MG63 (cell line): ENCODE data around the gene GBGT1. TPM values are rescaled to one million over a fixed set of nuclear protein-coding genes. Genes with fewer than 3 reads are reported as not detected.

Experiments used
- DNase-seq: peaks from one replicate; pipeline ENCODE4 v3.0.0-alpha.2; 2020
- H3K27me3 ChIP-seq: fragments of 250-450 bp; sonication (Bioruptor Pico); 2 replicates; pipeline ENCODE4 v1.5.1; 2020; ENCODE audit warnings: mild to moderate bottlenecking, moderate library complexity
- H3K36me3 ChIP-seq: fragments of 250-450 bp; sonication (Bioruptor Pico); 2 replicates; pipeline ENCODE4 v1.5.1; 2020; ENCODE audit warnings: mild to moderate bottlenecking, moderate library complexity
- H3K4me3 ChIP-seq: fragments of 250-450 bp; sonication (Bioruptor Pico); 2 replicates; pipeline ENCODE4 v1.5.1; 2020; ENCODE audit warnings: mild to moderate bottlenecking, moderate library complexity
- H3K9me3 ChIP-seq: fragments of 250-450 bp; sonication (Bioruptor Pico); 2 replicates; pipeline ENCODE4 v1.5.1; 2020; ENCODE audit warnings: mild to moderate bottlenecking, moderate library complexity
- total RNA-seq: library from RNA; depleted of rRNA; stranded (reverse); fragments of >200 nt; shearing (Covaris generic); gene quantifications from 2 replicates; pipeline ENCODE4 v1.2.3, GENCODE V29; 2014; ENCODE audit warnings: low replicate concordance

The GBGT1 gene
- total RNA-seq, 1 experiment from 2014 or later = 7.6 TPM

DNA sequence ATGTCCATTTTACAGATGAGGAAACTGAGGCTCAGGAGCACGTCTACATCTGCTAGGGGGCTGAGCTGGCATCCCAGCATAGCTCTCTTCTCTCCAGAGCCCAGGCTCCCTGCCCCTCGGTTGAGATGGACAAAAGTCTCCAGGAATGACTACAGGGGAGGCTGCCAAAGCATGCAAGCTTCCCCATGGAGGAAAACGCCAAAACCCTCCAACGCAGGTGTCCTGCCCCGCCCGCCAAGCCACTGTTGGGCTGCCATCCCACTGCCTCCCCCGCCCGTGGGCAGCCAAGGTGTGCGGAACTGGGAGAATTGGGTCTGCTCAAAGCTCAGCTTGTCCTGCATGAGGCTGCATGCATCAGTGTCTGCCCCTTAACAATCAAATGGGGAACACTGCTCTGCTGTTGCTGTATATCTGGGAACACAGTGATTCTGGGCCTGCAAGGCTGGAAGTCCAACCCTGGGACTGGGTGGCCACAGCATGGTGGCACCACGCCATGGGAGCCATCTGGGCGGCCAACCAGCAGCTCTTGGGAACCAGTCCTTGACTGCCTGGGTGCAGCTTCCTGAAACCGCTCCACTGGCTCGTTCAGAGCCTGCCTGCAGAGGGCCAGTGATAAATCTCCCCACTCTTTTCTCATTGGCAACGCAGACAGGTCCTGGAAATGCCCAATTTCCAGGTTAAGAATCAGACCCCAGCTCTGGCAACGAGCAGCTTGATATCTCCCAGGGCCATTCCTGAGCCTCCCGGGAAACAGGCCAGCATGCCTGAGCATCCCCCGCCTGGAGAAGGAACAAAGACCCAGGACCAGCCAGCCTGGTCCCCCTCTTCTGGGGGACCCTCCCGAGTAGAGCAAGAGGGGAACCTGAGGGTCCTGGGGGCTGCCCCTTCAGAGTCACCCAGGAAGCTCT, 46.2 kb downstream of the GBGT1 start:
- H3K36me3 ChIP-seq = peaks cover 8% of the 10 kb centered on the region; the same call in 1 of the 2 replicates
- no peaks in the 10 kb centered on the region for H3K9me3 ChIP-seq
- no peaks in the 10 kb centered on the region for H3K27me3 ChIP-seq
- peak; percentile 71 for DNase-seq
- H3K4me3 ChIP-seq = no peak overlapping the region

DNA sequence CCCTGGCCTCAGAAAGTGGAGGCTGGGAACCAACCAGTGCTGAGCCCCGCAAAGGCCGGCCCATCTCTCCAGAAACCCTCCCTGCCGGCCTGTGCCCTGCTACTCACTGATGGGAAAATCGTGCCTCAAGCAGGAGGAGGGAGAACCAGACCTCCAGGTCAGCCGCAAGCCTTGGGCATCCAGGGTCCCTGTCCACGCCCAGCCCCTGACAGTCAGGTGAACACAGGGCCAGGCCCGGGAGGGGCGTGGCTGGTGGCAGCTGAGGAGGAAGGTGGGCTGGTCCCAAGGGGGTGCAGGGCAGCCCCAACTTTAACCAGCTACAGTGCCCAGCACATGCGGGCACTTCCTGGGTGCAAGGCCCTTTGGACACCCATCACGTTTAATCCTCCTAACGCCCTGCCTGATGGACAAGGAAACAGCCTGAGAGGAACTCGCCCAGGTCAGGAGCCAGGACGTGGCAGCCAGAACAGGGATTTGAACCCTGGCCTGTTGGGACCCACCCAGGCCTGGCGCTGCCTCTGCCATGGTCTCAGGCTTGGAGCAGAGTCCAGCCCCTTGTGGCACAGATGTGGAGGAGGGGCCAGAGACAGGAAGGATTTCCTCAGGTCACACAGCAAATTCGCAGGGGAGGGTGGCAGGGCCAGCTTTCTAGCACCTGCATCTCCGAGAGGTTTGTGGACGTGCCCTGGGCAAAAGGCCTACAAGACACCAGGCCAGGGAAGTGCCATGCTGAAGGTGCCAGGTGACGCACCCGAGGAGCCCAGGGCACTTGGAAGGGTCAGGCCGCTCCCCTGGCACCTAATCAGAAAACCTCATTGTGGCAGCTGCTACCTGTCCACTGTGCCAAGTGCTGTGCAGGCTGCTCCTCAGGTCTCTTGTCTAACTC, 47.1 kb downstream of the GBGT1 start:
- Histone ChIP-seq H3K27me3 (no peaks in the 10 kb centered on the region), H3K36me3 (peaks cover 8% of the 10 kb centered on the region; the same call in 1 of the 2 replicates), H3K4me3 (no peak overlapping the region), H3K9me3 (no peaks in the 10 kb centered on the region)
- no peak for DNase-seq

DNA sequence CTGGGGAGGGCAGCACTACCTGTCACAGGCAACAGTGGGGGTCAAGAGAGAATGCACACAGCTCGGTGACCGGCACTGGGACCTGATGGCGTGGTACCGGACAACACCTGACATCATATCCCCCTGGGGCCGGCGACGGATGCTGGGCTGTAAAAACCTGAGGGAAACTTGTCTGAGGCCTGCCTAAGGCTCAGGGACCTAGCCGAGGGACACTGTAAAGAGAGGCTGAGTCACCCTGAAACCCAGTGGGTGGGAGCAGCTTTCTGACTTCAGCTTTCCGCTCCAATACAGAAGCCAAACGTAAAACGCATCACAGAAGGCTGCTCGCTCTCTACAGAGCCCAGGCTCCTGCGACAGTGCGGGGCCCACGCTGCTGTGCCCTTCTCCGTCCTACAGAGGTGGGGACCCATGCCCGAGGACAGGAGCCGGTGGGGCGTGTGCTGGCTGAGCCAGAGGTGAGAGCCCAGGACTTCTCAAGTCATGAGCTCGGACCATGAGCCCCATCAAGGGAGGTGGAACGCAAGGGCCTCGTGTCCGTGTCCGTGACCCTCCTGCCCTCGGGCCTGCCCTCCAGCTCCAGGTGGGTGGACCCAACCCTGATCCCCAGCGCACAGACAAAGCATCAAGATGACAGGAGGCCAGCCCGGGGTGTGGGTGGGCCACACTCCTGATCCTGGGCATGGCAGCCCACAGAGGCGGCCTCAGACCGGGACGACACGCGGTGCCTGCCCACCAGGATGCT, 47.9 kb downstream of the GBGT1 start:
- no peaks in the 10 kb centered on the region for H3K27me3 ChIP-seq
- peaks cover 12% of the 10 kb centered on the region for H3K36me3 ChIP-seq
- DNase-seq = no peak
- no peaks in the 10 kb centered on the region for H3K9me3 ChIP-seq
- H3K4me3 ChIP-seq = no peak overlapping the region

DNA sequence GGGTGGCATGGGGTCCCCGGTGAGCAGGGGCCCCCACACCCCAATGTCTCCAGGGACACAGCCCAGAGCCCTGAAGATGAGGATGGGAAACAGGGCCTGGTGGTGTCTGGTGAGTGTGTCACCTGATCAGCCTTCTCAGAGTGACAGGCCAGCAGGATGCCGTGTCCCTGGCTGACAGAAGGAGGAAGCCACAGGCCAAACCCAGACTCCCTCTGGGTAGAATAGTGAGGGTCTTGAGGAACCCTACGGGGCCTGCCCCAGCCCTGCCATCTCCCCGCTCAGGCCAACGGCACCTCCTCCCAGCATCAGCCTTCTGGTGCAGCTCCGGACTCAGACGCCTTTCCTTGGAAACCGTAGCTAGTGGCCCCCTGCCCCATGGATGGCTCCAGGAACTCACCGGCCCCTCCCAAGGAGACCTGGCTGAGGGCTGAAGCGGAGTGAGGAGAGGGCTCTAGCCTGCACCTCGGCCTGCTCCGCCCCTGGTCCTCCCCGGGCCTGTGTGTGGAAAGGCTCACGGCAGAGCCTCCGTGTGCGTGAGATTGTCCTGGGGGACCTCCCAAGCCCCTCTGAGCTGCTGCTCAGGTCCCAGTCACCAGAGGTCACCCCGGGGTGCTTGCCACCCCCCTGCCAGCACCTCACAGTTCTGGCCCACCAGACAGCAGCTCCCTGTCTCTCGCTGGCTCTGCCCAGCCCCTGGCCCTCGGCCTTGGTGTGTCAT, 48.7 kb downstream of the GBGT1 start:
- Histone ChIP-seq H3K4me3 (no peak overlapping the region), H3K27me3 (no peaks in the 10 kb centered on the region), H3K9me3 (no peaks in the 10 kb centered on the region), H3K36me3 (peaks cover 19% of the 10 kb centered on the region)
- no peak for DNase-seq

DNA sequence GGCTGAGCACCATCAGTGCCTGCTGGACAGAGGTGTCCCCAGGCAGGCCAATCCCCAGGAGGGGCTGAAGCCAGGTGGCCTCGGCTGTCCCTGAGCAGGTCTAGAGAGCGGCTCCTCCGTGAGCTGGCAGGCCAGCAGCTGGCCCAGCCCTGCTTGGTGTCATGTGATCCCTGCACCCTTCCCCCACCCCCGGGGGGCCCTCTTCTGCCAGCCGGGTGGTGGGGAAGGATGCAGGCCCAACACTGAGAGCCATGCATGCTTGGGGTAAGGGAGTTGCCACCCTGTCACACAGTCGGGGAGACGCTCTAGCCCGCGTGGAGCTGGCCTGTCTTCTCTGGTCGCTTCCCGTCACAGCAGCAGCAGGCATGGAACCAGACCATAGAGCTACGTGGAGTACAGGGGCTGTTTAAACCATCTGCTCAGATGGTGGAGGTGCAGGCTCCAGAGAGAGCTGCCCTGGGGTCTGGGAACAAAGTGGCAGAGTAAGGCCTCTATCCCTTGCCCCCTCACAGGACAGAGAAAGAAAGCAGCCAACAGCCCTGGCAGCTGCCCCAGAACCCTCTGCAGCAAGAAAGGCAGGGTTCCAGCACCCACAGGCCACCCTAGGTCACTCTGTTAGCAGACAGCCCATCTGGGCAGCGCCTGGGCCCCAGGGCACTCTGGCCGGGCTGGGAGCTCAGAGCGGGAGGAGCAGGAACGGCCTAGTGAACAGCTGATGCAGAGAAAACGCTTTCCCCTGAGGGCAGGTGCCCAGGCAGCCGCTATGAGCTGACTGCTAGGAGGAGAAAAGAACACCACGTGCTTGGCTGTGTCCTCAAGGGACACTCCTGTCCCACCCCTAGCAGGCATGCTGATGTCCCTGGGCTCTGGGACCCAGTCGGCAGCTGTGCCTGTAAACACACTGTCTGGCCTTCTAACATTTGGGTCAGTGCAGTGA, 49.5 kb downstream of the GBGT1 start:
- no peak overlapping the region for H3K4me3 ChIP-seq
- H3K27me3 ChIP-seq = no peaks in the 10 kb centered on the region
- H3K36me3 ChIP-seq = peaks cover 27% of the 10 kb centered on the region
- peak; percentile 41 for DNase-seq
- H3K9me3 ChIP-seq = no peaks in the 10 kb centered on the region

DNA sequence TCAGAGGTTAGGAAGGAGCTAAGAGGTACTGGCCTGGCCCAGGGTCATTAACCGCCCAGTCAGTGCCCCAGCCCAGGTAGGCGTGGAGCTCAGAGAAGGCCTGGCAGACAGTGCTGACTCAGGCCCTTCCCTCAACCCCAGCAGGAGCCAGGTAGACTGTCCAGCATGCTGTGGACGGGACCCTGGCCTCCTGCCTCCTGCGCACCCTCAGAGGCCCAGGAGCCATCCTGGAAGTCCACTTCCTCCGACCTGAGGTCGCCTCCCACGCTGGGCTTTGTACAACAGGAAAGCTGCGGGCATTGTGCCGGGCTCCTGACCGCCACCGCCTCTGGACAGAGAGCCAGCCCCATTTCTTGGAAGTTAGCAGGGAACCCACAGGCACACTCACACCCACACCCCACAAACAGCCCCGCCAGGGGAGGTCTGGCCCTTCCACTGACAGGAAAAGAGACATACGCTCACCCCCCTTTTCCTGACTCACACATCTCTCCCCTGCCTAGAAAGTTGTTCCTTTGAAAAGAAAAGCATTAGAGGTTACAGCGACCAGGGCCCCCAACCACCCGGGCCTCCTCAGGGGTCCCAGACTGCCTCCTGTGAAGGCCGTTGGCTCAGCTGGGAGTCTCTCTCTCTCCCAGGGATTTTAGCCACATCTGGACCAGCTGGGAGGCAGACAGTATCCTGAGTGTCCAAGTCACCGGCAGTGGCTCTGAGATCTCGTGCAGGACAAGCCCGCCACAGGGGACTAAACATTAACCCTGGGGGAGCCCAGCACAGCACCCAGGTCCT, 50.4 kb downstream of the GBGT1 start:
- no peak for DNase-seq
- Histone ChIP-seq H3K4me3 (no peak overlapping the region), H3K9me3 (no peaks in the 10 kb centered on the region), H3K36me3 (peaks cover 32% of the 10 kb centered on the region), H3K27me3 (no peaks in the 10 kb centered on the region)

DNA sequence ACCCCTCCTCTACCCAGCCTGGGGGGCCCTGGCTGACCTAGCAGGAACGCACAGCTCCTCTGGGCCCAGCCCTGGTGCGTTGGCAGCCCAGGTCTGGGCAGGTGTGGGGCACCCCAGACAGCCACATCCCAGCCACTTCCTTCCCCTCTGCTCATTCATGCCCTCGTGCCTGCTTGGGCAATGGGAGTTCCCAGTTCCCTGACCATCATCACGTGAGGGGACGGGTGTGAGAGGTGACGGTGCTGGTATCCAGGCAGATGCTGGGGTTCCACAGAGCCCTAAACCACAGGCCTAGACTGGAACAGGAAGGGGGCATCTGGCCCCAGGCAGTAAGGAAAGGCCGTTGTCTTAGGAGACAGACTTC, 51.1 kb downstream of the GBGT1 start:
- Histone ChIP-seq H3K4me3 (no peak overlapping the region), H3K9me3 (no peaks in the 10 kb centered on the region), H3K27me3 (no peaks in the 10 kb centered on the region), H3K36me3 (peaks cover 35% of the 10 kb centered on the region)
- DNase-seq = no peak

DNA sequence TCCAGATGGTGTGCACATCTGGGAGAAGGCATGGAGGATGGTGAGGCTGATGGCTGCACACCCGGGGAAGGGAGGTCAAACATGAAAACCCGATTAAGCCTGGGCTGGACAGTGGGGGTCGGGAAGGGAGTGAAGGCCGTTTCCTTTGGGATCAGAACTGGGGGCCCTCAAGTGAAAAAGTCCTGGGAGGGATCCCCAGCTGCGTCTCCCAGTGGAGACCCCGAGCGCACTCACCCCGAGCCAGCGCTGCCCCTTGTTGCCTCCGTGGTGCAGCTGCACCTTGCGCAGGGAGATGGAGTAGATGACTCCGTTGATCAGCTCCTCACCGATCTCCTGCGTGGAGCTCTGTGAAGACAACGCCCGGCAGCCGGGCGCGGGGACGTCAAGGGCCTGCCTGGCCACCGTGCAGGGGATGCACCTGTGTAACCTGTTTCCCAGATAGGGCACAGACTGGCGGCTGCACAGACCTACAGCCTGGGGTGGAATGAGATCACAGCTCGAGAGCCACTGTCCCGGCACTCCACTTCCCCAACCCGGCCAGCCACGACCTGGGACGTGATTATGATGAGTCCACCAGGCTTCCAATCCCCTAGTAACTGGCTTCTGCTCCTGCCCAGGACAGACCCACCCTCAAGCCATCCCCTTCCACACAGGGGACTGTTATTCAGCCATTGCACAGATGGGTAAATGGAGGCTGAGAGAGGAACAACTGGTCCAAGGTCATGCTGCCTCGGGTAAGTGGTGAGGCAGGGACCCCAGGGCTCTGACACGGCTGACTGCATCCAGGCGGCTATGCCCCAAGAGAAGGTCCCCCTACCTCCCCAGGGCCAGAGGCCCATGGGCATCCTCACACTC, 51.7 kb downstream of the GBGT1 start:
- H3K4me3 ChIP-seq = no peak overlapping the region
- no peaks in the 10 kb centered on the region for H3K9me3 ChIP-seq
- DNase-seq = no peak
- no peaks in the 10 kb centered on the region for H3K27me3 ChIP-seq
- H3K36me3 ChIP-seq = peaks cover 37% of the 10 kb centered on the region

DNA sequence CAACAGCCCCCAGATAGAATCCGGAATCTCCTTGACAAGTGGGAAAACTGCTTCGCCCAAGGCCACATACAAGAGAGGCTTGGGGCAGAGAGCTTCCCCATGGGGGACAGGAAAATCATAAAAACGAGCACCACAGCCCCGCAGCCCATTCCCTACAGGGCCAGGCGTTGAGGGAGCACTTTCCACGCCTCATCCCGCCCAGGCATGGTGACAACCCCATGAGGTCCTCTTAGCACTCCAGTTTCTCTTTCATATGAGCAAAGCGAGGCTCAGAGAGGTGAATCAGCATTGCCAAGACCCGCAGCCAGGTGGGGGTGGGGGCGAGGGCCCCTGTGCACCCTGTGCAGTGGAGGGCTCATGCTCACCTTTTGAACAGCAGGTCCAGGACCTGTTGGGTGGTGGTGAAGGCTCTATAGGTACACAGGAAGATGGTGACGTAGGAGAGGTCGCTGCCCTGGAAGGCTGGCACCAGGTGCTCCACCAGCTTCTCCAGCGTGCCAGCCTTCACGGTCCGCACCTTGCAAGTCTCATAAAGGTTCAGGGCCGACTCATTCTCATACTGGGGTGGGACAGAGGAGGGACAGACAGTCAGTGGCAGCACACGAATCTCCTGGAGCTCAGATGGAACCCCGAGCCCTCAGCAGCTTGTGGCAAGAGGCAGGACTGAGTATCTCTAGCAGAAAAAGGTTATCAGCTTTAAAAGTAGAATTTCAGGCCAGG, 53.6 kb downstream of the GBGT1 start:
- Histone ChIP-seq H3K9me3 (no peaks in the 10 kb centered on the region), H3K36me3 (peaks cover 47% of the 10 kb centered on the region), H3K4me3 (no peak overlapping the region), H3K27me3 (no peaks in the 10 kb centered on the region)
- DNase-seq = no peak

DNA sequence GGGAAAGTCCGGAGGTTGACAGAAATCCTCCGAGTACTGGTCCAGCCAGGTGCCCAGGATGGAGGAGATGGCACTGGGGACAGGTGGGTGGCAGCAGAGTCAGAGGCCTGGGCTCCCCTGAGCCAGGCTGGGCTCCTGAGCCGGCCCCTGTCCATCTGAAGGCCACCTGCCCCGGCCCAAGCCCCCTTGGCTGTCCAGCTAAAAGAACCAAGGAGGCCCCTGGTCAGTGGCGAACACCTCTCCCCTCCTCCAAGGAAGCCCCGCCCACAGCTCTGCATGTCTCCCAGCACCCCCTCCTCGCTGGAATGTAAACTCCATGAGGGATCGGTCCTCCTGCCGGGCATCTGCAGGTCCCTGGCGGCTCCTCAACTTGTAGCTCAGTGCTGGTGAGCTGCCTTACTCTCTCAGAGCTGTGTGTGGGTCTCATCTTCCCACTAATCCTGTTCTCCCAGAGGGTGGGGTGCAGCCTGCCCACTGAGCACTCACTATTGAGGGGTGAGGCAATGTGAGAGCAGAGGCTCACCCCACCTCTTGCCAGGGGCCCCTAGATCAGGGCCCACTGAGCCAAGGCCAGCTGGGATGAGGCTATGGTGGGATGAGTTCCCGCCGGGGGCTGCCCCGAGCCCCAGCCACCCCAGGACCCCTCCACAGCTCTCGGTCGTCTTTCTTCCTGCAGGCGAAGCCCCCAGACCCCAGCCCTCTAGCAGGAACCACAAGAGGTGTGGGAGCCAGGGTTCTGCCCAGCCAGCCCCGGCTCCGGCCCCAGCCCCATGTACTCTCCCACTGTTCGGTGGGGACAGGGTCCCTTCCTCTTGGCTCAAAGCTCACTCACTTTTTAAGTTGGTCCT, 54.7 kb downstream of the GBGT1 start:
- no peaks in the 10 kb centered on the region for H3K9me3 ChIP-seq
- DNase-seq = no peak
- peaks cover 44% of the 10 kb centered on the region for H3K36me3 ChIP-seq
- no peaks in the 10 kb centered on the region for H3K27me3 ChIP-seq
- no peak overlapping the region for H3K4me3 ChIP-seq

DNA sequence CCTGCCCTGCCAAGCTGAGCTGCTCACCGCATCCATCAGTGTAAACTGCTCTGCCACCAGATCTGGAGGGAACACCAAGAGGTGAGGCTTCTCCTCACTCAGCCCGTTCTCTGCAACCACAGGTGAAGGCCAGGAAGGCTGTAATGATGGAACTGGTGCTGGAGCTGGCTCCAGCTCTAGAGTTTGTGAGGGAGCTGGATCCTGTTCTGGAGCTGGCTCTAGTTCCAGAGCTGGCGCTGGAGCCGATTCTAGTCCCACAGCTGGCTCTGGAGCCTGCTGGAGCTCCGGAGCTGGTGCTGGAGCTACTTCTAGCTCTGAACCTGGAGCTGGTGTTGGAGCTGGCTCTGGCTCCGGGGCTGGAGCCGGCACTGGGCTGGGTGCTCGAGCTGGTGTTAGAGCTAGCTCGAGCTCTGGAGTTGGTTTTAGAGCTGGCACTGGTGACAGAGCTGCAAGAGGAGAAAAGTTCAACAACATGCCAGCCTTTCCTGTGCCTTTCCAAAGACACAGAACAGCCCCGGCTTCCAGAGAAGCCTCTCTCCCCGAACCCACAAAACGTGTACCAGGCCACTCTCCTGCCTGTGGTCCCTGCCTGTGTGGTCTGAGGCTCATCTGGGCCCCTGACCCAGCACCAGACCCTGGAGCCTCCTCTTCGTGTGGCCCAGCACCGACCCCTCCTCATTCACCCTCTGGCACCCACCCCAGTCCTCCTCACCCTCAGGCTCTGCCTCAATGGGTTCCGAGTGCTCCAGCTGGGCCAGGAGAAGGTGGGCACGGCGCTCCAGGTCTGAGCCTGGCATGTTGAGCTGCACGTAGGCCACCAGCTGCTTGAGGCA, 55.5 kb downstream of the GBGT1 start:
- no peaks in the 10 kb centered on the region for H3K9me3 ChIP-seq
- no peak overlapping the region for H3K4me3 ChIP-seq
- H3K27me3 ChIP-seq = no peaks in the 10 kb centered on the region
- no peak for DNase-seq
- peaks cover 48% of the 10 kb centered on the region for H3K36me3 ChIP-seq

DNA sequence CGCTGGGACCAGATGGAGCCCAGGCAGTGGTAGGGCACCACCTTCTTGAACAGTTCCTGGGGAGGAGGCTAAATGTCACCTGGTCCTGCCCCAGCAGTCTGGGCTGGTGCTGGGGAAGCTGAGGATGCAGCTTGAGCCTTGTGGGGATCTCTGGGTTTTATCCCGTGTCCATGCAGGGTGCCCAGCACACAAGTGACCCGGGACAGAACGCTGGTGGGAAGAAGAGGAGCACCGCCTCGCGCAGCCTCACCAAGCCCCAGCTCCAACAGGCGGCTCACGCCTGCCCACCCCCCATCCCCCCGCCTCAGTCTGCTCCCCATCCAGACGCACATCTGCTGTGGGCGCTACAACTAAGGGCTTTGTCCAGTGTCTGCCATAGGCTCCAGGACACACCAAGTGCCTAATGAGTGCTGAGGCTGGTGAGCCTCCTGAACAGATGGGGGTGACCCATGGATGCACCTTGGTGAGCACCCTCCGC, 56.4 kb downstream of the GBGT1 start:
- Histone ChIP-seq H3K27me3 (no peaks in the 10 kb centered on the region), H3K36me3 (peaks cover 57% of the 10 kb centered on the region), H3K9me3 (no peaks in the 10 kb centered on the region), H3K4me3 (no peak overlapping the region)
- DNase-seq = no peak
